ENCODE measurements around the gene CABP7. TPM values are rescaled to one million over a fixed set of nuclear protein-coding genes. Genes with fewer than 3 reads are reported as not detected.
A peak's percentile ranks its signal among the peaks of the same experiment; 100 is the strongest.

Gene CABP7
- total RNA-seq, 1 donor from 2014 or later, result not detected

DNA sequence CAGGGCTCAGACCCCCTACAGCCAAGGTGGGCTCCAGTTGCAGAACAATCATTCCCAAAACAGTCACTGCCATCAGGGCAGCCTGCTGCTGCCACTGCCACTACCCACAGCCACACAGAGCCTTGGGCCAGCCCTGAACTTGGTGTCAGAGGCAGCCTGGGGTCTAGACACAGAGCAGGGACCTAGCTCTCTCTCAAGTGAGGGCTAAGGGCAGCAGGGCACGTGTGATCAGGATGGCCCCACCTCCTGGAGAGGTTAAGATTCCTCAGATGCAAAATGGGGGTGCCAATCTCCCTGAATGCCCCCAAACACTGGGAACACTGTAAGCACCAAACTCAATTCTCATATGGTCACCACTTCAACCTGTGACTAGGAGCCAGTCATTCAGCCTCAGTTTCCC lies 15.6 kb downstream of the CABP7 start:
- ATAC-seq, result no peak

DNA sequence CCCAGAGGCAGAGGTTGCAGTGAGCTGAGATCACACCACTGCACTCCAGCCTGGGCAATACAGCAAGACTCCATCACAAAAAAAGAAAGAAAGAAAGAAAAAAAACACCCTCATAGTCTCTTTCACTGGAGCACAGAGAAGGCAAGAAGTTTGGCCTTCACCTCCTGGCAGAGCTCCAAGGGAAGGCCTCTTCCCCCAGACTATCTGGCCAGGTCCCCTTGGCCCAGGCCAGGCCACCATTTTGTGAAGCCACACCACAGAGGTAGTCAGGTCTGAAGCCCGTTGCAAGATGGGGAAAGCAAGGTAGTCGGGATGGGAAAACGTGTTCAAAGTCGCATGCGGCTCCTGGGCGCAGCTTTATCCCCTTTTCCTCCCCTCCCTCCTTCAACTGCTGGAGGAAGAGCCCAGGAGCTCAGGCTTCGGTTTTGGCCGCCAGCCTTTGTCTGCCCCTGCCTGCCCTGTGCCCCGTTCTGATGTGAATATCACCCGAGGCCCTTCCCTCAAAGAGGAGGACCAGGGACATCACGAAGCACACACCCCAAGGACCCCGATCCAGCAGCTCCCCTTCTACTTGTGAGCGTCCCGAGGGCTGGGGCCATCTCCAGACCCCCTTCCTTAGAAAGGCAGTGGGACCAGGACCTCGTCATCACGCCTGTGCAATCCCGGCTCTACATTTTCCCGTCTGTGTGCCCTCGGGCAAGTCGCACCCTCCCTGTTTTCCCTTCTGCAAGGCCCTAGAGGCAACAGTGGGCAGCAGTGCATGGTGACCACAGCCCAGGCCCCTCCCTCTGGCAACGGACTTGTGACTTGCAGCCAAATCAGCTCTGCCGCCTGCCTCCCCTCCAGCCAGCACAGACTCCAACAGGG lies 17.7 kb downstream of the CABP7 start:
- intact Hi-C loops (cut with DNase I), result no loop called here
- ATAC-seq (no peak), DNase-seq (peak; percentile 61)
- no peaks in the 10 kb centered on the region for H3K9me3 ChIP-seq
- H3K27ac ChIP-seq, result no peak overlapping the region
- no peaks in the 10 kb centered on the region for H3K27me3 ChIP-seq
- H3K36me3 ChIP-seq, result peaks cover 20% of the 10 kb centered on the region
- no peaks in the 10 kb centered on the region for H3K4me1 ChIP-seq
- TF ChIP-seq, protein P1, sequence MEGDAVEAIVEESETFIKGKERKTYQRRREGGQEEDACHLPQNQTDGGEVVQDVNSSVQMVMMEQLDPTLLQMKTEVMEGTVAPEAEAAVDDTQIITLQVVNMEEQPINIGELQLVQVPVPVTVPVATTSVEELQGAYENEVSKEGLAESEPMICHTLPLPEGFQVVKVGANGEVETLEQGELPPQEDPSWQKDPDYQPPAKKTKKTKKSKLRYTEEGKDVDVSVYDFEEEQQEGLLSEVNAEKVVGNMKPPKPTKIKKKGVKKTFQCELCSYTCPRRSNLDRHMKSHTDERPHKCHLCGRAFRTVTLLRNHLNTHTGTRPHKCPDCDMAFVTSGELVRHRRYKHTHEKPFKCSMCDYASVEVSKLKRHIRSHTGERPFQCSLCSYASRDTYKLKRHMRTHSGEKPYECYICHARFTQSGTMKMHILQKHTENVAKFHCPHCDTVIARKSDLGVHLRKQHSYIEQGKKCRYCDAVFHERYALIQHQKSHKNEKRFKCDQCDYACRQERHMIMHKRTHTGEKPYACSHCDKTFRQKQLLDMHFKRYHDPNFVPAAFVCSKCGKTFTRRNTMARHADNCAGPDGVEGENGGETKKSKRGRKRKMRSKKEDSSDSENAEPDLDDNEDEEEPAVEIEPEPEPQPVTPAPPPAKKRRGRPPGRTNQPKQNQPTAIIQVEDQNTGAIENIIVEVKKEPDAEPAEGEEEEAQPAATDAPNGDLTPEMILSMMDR (IDR thresholded peaks at IDR 0.05), result no peak
- H3K4me3 ChIP-seq, result no peak overlapping the region

More for the DNA sequence above, 15.6 kb downstream of the CABP7 start:
- Histone ChIP-seq H3K9me3 (no peaks in the 10 kb centered on the region), H3K27ac (no peak overlapping the region), H3K27me3 (no peaks in the 10 kb centered on the region), H3K36me3 (peaks cover 14% of the 10 kb centered on the region), H3K4me1 (no peaks in the 10 kb centered on the region), H3K4me3 (no peak overlapping the region)
- TF ChIP-seq, protein P1 (IDR thresholded peaks at IDR 0.05), result no peak
- DNase-seq, result no peak
- intact Hi-C loops (cut with DNase I), result no loop called here

DNA sequence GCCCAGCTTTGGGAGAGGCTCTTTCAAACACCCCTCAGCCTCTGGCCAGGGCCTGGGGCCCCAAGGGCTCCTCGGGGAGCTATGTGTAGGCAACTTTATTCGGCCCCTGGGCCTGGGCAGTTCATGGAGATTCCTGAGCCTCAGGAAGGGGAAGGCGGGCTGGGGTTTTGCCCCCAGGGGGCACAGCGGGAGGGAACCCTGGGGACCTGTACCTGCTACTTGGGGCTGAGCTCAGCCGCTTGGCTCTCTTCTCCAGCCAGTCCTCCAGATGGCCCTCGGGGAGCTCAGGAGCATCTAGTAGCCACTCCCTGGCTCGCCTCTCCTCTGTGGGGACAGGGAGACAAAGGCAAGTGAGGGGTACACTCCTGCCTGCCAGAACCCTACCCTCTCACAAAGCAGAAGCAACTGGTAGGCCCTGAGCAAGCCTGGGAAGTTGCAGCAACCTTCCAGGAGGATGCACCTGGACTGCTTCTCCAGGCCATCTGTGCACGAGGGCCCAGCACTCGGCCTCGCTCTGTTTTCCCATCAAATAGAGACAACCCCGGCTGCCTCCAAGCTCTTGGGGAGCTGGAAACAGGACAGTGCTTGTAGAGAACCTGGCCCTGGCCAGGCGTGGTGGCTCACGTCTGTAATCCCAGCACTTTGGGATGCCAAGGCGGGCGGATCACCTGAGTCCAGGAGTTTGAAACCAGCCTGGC lies 18.5 kb downstream of the CABP7 start:
- Histone ChIP-seq H3K27ac (no peak overlapping the region), H3K27me3 (no peaks in the 10 kb centered on the region), H3K4me3 (no peak overlapping the region), H3K36me3 (peaks cover 24% of the 10 kb centered on the region), H3K4me1 (no peaks in the 10 kb centered on the region), H3K9me3 (no peaks in the 10 kb centered on the region)
- ATAC-seq, result no peak
- no peak for DNase-seq
- intact Hi-C loops (cut with DNase I), result no loop called here
- TF ChIP-seq, protein P1 (IDR thresholded peaks at IDR 0.05), result no peak

DNA sequence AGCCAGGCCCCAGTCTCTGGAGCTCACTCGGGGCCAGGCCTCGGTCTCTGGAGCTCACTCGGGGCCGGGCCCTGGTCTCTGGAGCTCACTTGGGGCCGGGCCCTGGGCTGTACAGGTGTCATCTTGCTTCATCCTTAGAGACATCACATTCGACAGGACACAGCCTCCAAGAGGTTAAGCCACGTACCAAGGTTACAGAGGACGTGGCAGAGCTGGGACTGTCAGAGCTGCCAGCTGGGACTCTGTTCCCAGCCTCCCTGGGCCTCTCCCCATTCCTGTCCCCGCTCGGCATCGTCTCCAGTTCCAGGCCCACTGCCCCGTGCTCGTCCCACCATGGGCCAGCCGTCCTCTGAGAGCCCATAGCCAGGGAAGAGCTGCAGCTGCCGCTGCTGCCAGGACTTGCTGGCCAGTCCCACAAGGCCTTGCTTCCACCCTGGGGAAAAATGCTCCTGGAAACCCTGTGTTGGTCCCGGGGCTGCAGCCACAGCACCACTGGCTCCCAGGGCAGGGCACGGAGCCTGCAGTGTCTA lies 19.6 kb downstream of the CABP7 start:
- H3K36me3 ChIP-seq, result peaks cover 24% of the 10 kb centered on the region

DNA sequence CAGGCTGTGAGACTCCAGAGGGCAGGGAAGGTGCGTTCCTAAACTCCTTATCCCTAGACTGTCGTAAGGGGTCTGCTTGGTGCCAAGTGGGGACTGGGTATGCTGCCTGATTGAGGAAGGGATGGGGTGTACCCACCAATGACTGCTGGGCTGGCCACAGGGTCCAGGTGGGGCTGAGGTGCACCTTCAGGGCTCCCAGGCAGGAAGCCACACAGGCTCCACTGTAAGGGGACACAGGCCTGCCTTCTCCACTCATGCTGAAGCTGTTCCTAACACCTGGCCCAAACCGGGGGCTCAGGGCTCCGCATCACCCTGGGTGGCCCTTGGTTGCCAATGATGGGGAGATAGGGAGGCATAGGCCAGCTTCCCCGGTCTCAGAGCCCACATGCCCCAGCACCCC lies 20.4 kb downstream of the CABP7 start:
- H3K27ac ChIP-seq, result no peak overlapping the region
- DNase-seq (no peak), ATAC-seq (no peak)
- TF ChIP-seq, protein P1 (IDR thresholded peaks at IDR 0.05), result no peak
- H3K36me3 ChIP-seq, result peaks cover 25% of the 10 kb centered on the region
- H3K4me3 ChIP-seq, result no peak overlapping the region
- intact Hi-C loops (cut with DNase I), result no loop called here
- no peaks in the 10 kb centered on the region for H3K9me3 ChIP-seq
- H3K27me3 ChIP-seq, result no peaks in the 10 kb centered on the region
- no peaks in the 10 kb centered on the region for H3K4me1 ChIP-seq

More for the DNA sequence above, 19.6 kb downstream of the CABP7 start:
- Histone ChIP-seq H3K27me3 (no peaks in the 10 kb centered on the region), H3K4me1 (no peaks in the 10 kb centered on the region), H3K27ac (no peak overlapping the region), H3K9me3 (no peaks in the 10 kb centered on the region), H3K4me3 (no peak overlapping the region)
- intact Hi-C loops (cut with DNase I), result no loop called here
- DNase-seq (no peak), ATAC-seq (no peak)
- TF ChIP-seq, protein P1 (IDR thresholded peaks at IDR 0.05), result no peak

Data from upper lobe of right lung (tissue), 1 donor.